HL-60 (cell line): ENCODE results near the gene MAP4K4.

Experiments used
- DNase-seq, 2 experiments: peaks; one replicate each; pipeline ENCODE4 v3.0.0-alpha.2; 2010 to 2020; ENCODE audit warnings: low read depth in 1 of 2, low spot score in 1 of 2
- H3K27ac ChIP-seq: fragments of 250-450 bp; sonication (Bioruptor Pico); replicated peaks from 2 replicates; pipeline ENCODE4 v1.5.1; 2020; ENCODE audit warnings: mild to moderate bottlenecking, moderate library complexity
- H3K27me3 ChIP-seq: fragments of 250-450 bp; sonication (Bioruptor Pico); 2 replicates; pipeline ENCODE4 v1.5.1; 2021; ENCODE audit warnings: mild to moderate bottlenecking, moderate library complexity; ENCODE audit not compliant: insufficient read depth, poor library complexity, severe bottlenecking
- H3K4me3 ChIP-seq: replicated peaks from 2 replicates; pipeline ENCODE4 v1.5.1; 2011; ENCODE audit warnings: mild to moderate bottlenecking, control low read depth, low read length; ENCODE audit not compliant: insufficient read depth
- GABPA ChIP-seq: IDR thresholded peaks from 2 replicates; pipeline ENCODE4 v1.6.1; 2012; ENCODE audit warnings: low read depth
- POLR2AphosphoS5 ChIP-seq: IDR thresholded peaks from 2 replicates; pipeline ENCODE4 v1.6.1; 2012; ENCODE audit warnings: low read depth
- SPI1 ChIP-seq: IDR thresholded peaks from 2 replicates; pipeline ENCODE4 v1.6.1; 2012; ENCODE audit warnings: low read depth, mild to moderate bottlenecking, borderline replicate concordance
- TF ChIP-seq, protein P1 (sequence below): IDR thresholded peaks from one replicate; pipeline ENCODE4 v1.5.1; 2011; ENCODE audit warnings: low read length, control low read depth, inconsistent platforms; ENCODE audit not compliant: insufficient read depth
- TF ChIP-seq, protein P2 (sequence below): IDR thresholded peaks from 2 replicates; pipeline ENCODE4 v1.6.1; 2012; ENCODE audit warnings: low read depth; ENCODE audit not compliant: insufficient replicate concordance

MAP4K4 gene

GRCh38 chr2:101658387-101658786 is 39.1 kb upstream of the MAP4K4 start:
- no peaks in the 10 kb centered on the region for H3K27me3 ChIP-seq
- H3K27ac ChIP-seq, result no peak overlapping the region
- TF ChIP-seq SPI1, result no peak
- TF ChIP-seq, protein P1, sequence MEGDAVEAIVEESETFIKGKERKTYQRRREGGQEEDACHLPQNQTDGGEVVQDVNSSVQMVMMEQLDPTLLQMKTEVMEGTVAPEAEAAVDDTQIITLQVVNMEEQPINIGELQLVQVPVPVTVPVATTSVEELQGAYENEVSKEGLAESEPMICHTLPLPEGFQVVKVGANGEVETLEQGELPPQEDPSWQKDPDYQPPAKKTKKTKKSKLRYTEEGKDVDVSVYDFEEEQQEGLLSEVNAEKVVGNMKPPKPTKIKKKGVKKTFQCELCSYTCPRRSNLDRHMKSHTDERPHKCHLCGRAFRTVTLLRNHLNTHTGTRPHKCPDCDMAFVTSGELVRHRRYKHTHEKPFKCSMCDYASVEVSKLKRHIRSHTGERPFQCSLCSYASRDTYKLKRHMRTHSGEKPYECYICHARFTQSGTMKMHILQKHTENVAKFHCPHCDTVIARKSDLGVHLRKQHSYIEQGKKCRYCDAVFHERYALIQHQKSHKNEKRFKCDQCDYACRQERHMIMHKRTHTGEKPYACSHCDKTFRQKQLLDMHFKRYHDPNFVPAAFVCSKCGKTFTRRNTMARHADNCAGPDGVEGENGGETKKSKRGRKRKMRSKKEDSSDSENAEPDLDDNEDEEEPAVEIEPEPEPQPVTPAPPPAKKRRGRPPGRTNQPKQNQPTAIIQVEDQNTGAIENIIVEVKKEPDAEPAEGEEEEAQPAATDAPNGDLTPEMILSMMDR, result no peak
- TF ChIP-seq, protein P2, sequence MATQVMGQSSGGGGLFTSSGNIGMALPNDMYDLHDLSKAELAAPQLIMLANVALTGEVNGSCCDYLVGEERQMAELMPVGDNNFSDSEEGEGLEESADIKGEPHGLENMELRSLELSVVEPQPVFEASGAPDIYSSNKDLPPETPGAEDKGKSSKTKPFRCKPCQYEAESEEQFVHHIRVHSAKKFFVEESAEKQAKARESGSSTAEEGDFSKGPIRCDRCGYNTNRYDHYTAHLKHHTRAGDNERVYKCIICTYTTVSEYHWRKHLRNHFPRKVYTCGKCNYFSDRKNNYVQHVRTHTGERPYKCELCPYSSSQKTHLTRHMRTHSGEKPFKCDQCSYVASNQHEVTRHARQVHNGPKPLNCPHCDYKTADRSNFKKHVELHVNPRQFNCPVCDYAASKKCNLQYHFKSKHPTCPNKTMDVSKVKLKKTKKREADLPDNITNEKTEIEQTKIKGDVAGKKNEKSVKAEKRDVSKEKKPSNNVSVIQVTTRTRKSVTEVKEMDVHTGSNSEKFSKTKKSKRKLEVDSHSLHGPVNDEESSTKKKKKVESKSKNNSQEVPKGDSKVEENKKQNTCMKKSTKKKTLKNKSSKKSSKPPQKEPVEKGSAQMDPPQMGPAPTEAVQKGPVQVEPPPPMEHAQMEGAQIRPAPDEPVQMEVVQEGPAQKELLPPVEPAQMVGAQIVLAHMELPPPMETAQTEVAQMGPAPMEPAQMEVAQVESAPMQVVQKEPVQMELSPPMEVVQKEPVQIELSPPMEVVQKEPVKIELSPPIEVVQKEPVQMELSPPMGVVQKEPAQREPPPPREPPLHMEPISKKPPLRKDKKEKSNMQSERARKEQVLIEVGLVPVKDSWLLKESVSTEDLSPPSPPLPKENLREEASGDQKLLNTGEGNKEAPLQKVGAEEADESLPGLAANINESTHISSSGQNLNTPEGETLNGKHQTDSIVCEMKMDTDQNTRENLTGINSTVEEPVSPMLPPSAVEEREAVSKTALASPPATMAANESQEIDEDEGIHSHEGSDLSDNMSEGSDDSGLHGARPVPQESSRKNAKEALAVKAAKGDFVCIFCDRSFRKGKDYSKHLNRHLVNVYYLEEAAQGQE, result no peak
- TF ChIP-seq POLR2AphosphoS5, result no peak
- TF ChIP-seq GABPA, result no peak
- DNase-seq, result no peak
- H3K4me3 ChIP-seq, result no peak overlapping the region

DNA sequence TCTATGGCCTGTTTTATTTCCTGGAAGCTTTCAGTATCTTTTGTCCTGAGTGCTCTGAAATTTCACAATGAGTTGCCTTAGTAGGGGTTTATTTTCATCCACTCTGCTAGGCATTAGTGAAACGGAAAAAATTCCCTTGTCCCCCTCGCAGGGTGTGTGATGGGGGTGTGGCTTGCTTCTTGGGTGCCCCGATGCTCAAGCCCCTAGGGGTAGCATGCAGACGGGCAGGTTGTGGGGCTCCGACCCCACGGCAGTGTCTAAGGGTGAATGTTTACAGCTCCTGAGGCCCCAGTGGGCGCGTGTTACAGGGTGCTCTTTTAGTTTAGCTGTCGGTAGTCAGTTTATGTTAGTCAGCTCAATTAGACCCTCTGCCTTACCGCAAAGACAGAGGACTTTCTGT is 32.2 kb upstream of the MAP4K4 start:
- no peak for DNase-seq
- TF ChIP-seq, protein P1, result no peak
- no peak for TF ChIP-seq SPI1
- no peak for TF ChIP-seq GABPA
- TF ChIP-seq, protein P2, result no peak
- no peak for TF ChIP-seq POLR2AphosphoS5
- Histone ChIP-seq H3K27ac (no peak overlapping the region), H3K27me3 (no peaks in the 10 kb centered on the region), H3K4me3 (no peak overlapping the region)

GRCh38 chr2:101667823-101668222 is 29.7 kb upstream of the MAP4K4 start:
- no peaks in the 10 kb centered on the region for H3K27me3 ChIP-seq
- DNase-seq, result no peak
- no peak overlapping the region for H3K4me3 ChIP-seq
- TF ChIP-seq POLR2AphosphoS5 (no peak), GABPA (no peak), SPI1 (no peak)
- TF ChIP-seq, protein P1, result no peak
- TF ChIP-seq, protein P2, result no peak
- no peak overlapping the region for H3K27ac ChIP-seq
